Chondrocyte (in vitro differentiated cells): ENCODE data around the gene RNF5. TPM values are rescaled to one million over a fixed set of nuclear protein-coding genes. Genes with fewer than 3 reads are reported as not detected.
"Not testable (repeated sequence)": the region's sequence is repeated elsewhere in the genome, so short reads cannot be mapped to it uniquely, and the experiment has no call there.

Experiments
- DNase-seq: peaks from one replicate; pipeline ENCODE4 v3.0.0; 2021; ENCODE audit warnings: mixed read lengths, low spot score
- H3K27ac Mint-ChIP-seq: one replicate; pipeline ENCODE4 v1.8.0; 2021; ENCODE audit warnings: mild to moderate bottlenecking, moderate library complexity, mixed read lengths; ENCODE audit not compliant: unreplicated experiment
- H3K27me3 Mint-ChIP-seq: 2 replicates; pipeline ENCODE4 v1.8.0; 2021; ENCODE audit warnings: low read depth, mixed read lengths
- H3K36me3 Mint-ChIP-seq: 2 replicates; pipeline ENCODE4 v1.8.0; 2021; ENCODE audit warnings: low read depth, mixed read lengths
- H3K4me1 Mint-ChIP-seq: 2 replicates; pipeline ENCODE4 v1.8.0; 2021; ENCODE audit warnings: low read depth, mild to moderate bottlenecking, mixed read lengths
- H3K4me3 Mint-ChIP-seq: one replicate; pipeline ENCODE4 v1.8.0; 2021; ENCODE audit warnings: mild to moderate bottlenecking, moderate library complexity, mixed read lengths; ENCODE audit not compliant: unreplicated experiment
- H3K9me3 Mint-ChIP-seq: 2 replicates; pipeline ENCODE4 v1.8.0; 2021; ENCODE audit warnings: low read depth, mixed read lengths
- CTCF ChIP-seq: fragments of 200-600 bp; sonication (generic); IDR thresholded peaks from 2 replicates; pipeline ENCODE4 v1.5.0; 2021; ENCODE audit warnings: antibody characterized with exemption, mild to moderate bottlenecking, moderate library complexity
- total RNA-seq: library from RNA; stranded (reverse); gene quantifications from 3 replicates; pipeline ENCODE4 v1.2.1, GENCODE V29; 2021

The RNF5 gene
- total RNA-seq, 1 donor from 2014 or later: 45.2 TPM

GRCh38 chr6:32133786-32134185 lies 44.4 kb upstream of the RNF5 start:
- no peak for DNase-seq
- no peak for TF ChIP-seq CTCF
- Mint-ChIP-seq H3K9me3 (no peaks in the 10 kb centered on the region), H3K27ac (peak overlapping the region; percentile 14), H3K4me1 (peaks cover 24% of the 10 kb centered on the region), H3K4me3 (no peak overlapping the region), H3K27me3 (no peaks in the 10 kb centered on the region), H3K36me3 (no peaks in the 10 kb centered on the region)

GRCh38 chr6:32137454-32137853 lies 40.8 kb upstream of the RNF5 start:
- no peaks in the 10 kb centered on the region for H3K9me3 Mint-ChIP-seq
- TF ChIP-seq CTCF: no peak
- H3K27ac Mint-ChIP-seq: no peak overlapping the region
- H3K36me3 Mint-ChIP-seq: no peaks in the 10 kb centered on the region
- H3K4me3 Mint-ChIP-seq: no peak overlapping the region
- peaks cover 11% of the 10 kb centered on the region for H3K4me1 Mint-ChIP-seq
- DNase-seq: no peak
- no peaks in the 10 kb centered on the region for H3K27me3 Mint-ChIP-seq

GRCh38 chr6:32139590-32139989 lies 38.6 kb upstream of the RNF5 start:
- TF ChIP-seq CTCF: no peak
- Mint-ChIP-seq H3K27me3 (no peaks in the 10 kb centered on the region), H3K36me3 (no peaks in the 10 kb centered on the region), H3K4me1 (no peaks in the 10 kb centered on the region), H3K27ac (no peak overlapping the region), H3K9me3 (no peaks in the 10 kb centered on the region), H3K4me3 (no peak overlapping the region)
- DNase-seq: no peak

- H3K9me3 Mint-ChIP-seq: no peaks in the 10 kb centered on the region
- TF ChIP-seq CTCF: no peak
- no peak overlapping the region for H3K4me3 Mint-ChIP-seq
- no peak overlapping the region for H3K27ac Mint-ChIP-seq
- DNase-seq: no peak
- no peaks in the 10 kb centered on the region for H3K27me3 Mint-ChIP-seq
- H3K4me1 Mint-ChIP-seq: no peaks in the 10 kb centered on the region
- H3K36me3 Mint-ChIP-seq: no peaks in the 10 kb centered on the region
Measured at GRCh38 chr6:32140420-32141046, 37.7 kb upstream of the RNF5 start.

- H3K36me3 Mint-ChIP-seq, DNase-seq, H3K27me3 Mint-ChIP-seq, H3K4me1 Mint-ChIP-seq, H3K27ac Mint-ChIP-seq, H3K9me3 Mint-ChIP-seq, H3K4me3 Mint-ChIP-seq: not testable (repeated sequence)
Measured at GRCh38 chr6:32144238-32144637, 34.0 kb upstream of the RNF5 start.

GRCh38 chr6:32146287-32146686 lies 31.9 kb upstream of the RNF5 start:
- H3K27me3 Mint-ChIP-seq: no peaks in the 10 kb centered on the region
- no peaks in the 10 kb centered on the region for H3K9me3 Mint-ChIP-seq
- no peak for DNase-seq
- no peak overlapping the region for H3K27ac Mint-ChIP-seq
- H3K36me3 Mint-ChIP-seq: no peaks in the 10 kb centered on the region
- H3K4me3 Mint-ChIP-seq: no peak overlapping the region
- H3K4me1 Mint-ChIP-seq: peaks cover 12% of the 10 kb centered on the region
- TF ChIP-seq CTCF: no peak
